Renal pelvis (tissue), 12 donors: ENCODE data around the gene TAS2R30. TPM values are rescaled to one million over a fixed set of nuclear protein-coding genes. Genes with fewer than 3 reads are reported as not detected.

Source experiments
- DNase-seq: peaks from one replicate; pipeline ENCODE4 v3.0.0-alpha.2; 2013
- long read RNA-seq, 16 experiments: transcript quantifications; one replicate each; lab custom pipeline, GENCODE V29; 2026
- polyA plus RNA-seq, 3 donors: library from polyadenylated mRNA; unstranded; fragments of 120-200 nt; gene quantifications; one replicate each; pipeline ENCODE4 v1.2.1, GENCODE V29; 2013; ENCODE audit not compliant: insufficient read length in 3 of 3

TAS2R30 gene, protein sequence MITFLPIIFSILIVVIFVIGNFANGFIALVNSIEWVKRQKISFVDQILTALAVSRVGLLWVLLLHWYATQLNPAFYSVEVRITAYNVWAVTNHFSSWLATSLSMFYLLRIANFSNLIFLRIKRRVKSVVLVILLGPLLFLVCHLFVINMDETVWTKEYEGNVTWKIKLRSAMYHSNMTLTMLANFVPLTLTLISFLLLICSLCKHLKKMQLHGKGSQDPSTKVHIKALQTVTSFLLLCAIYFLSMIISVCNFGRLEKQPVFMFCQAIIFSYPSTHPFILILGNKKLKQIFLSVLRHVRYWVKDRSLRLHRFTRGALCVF
- polyA plus RNA-seq: under 1 TPM; 0.16 to 0.22 (median 0.22) TPM
- long read RNA-seq, donor 1: 0 reads
- long read RNA-seq, donor 2: 0 reads
- long read RNA-seq, donor 3: 0 reads
- long read RNA-seq, donor 4: 0 reads
- long read RNA-seq, donor 5: 0 reads
- long read RNA-seq, donor 6: 0 reads
- long read RNA-seq, donor 7: 0 reads
- long read RNA-seq, donor 8: 0 reads
- long read RNA-seq, donor 9: 0 reads
- long read RNA-seq, donor 10: 0 reads
- long read RNA-seq, donor 11: 0 reads
- long read RNA-seq, donor 12: 0 reads
- long read RNA-seq, donor 13: 0 reads
- long read RNA-seq, donor 14: 0 reads
- long read RNA-seq, donor 15: 0 reads
- long read RNA-seq, donor 16: 0 reads

DNA sequence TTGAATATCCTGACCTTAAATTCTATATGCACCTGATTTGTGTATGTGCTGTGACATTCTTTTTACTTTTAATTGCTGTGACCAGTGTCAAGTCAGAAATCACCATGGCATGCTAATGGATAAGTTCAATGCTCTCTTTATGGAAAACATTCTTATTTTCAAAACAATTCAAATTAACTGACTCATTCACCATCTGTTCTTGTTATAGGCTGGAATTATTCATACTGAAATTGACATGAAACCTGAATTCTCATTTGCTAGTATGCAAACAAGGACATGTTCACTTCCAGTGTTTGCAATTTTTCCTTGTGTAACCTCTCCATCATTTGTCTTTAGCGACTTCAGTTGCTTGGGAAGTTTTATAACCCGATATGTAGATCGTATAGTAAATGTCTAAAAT lies at the start of gene TAS2R30:
Gene TAS2R30 (minus strand): TSS at position 340 of the 400 bp plus-strand sequence. CDS start 400 bp downstream, outside the sequence.
- DNase-seq: no peak

DNA sequence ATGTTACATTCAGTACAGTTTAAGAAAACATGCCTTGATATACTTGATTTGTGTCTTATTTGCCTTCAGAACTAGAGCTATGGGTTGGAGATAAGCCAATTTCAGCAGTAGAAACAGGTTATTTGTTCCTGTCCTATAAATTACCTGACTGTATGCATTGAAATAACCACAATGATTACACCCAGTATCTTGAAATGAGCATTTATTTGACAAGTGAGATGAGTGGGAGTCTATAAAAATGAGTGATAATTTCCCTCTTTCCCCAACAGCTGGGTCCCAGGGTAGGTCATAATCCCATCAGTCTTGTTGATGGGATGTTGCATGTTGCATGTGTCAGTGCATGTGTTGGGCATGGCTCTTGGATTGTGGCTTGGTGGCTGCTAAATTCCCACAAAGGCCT lies 48.6 kb upstream of the TAS2R30 start:
- no peak for DNase-seq

DNA sequence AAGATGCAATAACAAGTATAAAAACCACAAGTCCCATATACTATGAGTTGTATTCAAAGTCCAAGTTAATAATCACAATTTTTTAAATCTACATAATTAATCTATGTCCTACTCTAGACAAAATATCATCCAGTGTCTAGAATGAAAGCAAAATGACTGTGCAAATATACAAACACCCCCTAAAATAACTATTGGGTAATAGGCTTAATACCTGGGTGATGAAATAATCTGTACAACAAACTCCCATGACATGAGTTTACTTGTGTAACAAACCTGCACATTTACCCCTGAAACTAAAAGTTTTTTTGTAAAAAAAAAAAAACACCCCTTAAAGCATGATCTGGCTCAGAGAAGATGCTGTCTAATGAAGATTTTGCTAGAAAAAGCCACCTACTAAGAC lies 48.1 kb upstream of the TAS2R30 start:
- DNase-seq: no peak

DNA sequence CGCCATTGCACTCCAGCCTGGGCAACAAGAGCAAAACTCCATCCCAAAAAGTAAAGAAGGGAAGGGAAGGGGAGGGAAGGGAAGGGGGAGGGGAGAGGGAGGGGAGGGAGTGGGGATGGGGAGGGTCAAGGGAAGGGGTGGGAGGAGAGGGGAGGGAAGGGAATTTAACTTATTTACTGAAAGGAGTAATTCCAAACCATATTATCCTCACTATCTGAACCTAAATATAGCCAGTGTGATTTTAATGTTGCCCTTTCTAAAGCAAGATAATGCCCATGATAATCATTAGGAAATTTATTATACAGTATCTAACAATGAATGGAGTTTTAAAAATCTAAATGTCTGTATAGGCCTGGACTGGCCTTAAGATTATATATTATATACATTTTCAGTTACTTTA lies 43.8 kb upstream of the TAS2R30 start:
- no peak for DNase-seq

DNA sequence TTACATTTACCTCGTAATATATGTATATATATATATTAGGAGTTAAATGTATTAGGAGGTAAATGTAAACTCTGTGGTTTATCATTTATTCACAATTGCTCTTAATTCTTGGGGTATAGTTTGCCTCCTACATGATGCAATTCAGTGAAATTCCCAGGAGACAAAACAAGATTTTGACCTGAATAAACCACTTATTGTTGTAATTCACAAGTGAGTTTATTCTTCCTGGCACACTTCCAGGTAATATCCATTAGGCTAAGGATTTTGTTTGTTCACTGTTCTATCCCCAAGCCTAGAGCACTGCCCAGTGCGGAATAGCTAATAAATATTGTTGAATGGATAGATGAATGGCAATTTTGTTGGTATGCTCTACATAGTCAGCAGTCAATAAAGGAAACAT lies 39.6 kb upstream of the TAS2R30 start:
- no peak for DNase-seq

DNA sequence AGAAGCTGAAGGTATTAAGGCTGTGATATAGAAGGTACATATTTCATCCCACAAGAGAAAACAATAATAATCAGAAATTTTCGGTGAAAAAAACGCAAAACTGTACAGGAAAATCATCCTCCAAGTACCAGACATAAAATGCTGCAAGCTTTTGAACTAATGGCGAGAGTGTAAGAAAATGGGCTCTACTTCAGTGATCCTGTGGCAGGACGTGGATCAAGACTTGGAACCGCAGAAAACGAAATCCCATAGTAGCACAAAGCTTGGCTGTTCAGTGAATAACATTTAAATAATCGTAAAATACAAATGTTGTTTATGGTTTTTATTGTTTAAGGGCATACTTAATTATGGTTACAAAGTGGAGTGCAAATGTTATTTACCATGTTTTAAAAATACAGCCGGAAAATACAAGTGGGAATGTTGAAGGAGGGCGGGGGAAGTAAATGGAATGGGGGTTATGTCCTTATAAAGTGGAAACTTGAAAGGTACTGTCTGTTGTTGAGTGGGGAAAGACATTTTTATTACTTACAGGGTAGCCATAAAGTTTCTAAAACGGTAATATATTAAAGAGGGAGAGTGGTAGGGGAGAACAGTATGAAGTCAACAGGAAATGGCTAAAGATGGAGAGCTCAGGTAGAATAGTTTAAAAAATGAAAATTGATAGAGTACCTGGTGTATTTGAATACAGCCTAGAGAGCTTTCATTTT lies 37.7 kb upstream of the TAS2R30 start:
- peak; percentile 38 for DNase-seq

DNA sequence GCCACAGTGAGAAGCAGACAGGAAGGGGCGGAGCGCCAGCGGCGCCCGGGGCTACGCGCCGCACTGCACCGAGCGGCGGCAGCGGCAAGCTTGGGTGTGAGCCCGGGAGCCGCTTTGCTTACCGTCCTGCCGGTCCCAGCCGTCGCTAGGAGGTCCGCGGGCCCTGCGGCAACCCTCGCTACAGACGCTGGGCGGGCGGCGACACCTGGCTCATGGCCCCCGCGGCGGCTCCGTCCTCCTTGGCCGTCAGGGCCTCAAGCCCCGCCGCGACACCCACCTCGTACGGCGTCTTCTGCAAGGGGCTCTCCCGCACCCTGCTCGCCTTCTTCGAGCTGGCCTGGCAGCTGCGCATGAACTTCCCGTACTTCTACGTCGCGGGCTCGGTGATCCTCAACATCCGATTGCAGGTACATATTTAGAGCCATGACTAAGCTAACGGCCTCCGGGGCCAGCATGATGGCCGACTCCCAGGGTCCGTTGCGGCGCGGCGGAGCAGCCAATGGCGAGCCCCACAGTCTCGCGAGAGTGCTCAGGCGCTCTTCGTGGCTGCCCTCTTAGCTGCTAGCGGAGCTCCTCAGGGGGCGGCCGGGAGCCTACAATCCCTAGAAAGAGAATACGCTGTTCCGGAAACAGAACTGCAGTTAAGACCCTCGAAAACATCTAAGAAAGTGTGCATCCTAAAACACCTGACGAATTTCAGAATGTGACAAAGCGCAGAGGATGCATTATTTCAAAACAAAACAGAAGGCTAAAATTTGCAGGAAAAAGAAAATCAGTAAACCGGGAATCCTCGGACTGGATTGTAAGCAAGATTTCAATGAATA lies 36.9 kb upstream of the TAS2R30 start, which contains the start of gene SMIM10L1:
Gene SMIM10L1 (plus strand): TSS at position 50 of the 824 bp plus-strand sequence. CDS start 163 bp downstream, at position 213.
- DNase-seq: peak; percentile 95

DNA sequence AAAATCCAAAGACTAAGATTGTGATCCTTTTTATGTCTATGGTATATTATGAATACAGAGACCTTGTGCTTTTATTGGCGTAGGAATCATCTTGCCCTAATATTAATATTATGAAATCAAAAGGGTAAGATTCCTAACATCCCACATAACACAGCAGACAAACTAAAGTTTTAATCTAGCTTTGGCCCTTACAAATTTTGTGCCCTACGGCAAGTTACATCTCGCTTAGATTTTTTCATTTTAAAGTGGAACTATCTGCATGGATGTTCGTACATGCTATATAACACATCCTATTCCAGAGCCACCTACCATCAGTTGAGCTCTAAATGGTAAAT lies 36.3 kb upstream of the TAS2R30 start:
- no peak for DNase-seq

DNA sequence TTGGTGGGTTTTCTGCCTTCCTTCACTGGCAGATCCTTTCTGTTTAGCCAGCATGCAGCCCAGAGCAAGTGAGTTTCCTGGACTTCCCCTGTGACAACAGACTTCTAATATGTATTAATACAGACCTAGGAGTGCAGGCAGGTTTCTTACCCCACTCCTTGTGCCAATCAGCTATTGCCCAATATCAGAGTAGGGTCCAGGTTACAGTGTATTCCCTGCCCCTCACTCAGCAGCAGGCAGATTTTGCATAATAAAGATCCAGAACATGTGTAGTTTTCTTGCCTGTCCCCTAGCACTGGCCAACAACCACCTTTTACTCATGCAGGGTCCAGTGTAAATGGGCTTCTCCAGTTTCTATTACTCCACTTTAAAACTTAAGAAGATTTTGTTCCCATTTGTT lies 31.9 kb upstream of the TAS2R30 start:
- no peak for DNase-seq

DNA sequence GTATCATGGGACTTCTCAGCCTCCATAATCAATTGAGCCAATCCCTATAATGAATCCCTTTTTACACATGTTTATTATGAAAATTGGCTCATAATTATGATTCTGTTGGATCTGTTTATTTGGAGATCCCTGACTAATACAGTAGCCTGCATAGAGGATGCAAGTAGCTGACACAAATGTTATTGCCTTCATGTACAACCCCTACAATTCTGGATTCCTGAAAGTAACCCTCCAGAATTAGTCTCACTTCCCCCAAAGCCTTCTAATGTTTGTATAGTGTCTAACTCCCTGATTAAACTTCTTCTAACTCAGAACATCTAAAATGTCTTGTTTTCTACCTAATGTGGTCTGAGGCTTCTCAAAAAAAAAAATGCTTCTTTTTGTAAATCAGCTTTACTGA lies 29.9 kb upstream of the TAS2R30 start:
- DNase-seq: no peak

DNA sequence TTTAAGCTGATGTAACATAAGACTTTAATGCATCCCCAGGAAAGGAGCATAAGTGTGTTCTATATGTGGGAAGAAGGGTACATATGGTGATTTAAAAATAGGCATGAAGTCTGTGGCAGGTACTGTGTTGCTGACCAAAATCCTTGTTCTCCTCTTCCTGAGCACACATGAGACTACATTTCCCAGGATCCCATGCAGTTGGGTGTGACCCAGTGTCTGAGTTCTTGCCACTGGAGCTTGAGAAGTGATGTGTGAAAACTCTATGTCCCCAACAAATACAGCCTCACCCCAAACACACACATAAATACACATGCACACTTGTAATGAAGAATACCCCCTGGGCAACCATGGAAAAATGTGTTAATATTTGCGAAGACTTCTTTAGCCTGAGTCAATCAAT lies 28.1 kb upstream of the TAS2R30 start:
- DNase-seq: no peak

DNA sequence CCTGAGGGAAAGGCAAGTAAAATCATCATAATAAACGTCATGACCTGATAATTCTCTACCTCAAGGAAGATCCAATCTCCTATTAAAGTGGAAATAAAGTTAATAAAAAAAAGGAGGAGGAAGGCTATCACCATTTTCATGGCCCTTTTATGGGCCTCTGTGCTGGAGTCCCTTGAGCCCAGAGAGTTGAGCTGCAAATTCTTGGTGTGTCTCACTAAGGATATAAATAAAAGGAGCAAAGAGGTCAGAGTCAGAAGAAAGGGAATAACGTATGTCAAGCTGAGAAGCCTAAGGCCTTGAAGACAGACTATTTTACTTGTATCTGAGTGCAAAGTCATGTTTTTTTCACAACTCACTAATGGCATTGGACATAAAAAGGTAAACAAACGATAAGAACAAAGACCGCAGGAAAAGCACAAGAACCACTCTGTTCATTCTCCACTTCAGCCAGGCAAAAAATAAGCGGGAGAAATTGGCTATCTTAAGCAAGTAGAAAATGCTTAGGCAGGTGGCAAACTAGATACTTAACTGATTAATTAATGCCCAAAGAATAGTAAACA lies 24.5 kb upstream of the TAS2R30 start:
- no peak for DNase-seq

DNA sequence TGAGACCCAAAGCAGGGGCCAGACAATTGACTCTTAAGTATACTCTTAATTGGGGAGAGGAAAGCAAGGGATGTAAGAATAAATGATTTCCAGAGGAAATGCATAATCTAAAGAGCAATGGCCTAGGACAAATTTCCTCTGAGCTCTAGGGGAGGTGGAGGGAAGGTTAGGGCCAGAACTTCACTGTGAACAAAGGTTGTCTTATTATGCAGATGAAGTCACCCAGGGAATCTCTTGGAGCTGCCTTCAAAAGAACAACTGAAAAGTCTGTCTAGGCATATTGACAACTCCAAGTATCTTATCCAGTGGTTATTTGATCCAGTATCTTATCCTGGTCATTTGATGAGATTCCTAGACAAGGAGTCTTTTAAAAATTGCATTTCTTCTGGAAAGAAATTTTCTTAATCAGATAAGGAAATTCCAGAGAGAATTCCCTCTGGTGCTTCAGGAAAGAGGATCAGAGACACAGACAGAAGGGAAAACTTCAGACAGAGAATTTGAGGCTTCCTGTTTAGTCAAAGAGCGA lies 20.0 kb upstream of the TAS2R30 start:
- DNase-seq: no peak

DNA sequence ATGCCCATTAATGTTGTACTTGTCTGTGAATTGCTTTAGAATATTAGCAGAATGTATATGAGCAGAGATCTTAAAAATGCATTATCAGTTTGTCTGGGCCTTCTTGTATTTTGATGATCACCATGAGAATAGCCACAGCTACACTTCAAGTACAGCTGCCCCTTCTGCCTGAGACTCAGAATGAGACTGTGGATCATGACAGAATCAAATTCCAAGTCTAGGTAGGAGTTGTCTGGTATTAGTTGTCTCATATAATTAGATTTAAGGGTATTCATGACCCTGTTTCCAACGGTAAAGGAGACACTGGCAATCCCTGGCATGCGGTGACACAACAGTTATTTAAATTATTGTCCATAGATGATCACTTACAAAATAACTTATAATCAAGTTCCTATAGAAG lies 18.3 kb upstream of the TAS2R30 start:
- no peak for DNase-seq

DNA sequence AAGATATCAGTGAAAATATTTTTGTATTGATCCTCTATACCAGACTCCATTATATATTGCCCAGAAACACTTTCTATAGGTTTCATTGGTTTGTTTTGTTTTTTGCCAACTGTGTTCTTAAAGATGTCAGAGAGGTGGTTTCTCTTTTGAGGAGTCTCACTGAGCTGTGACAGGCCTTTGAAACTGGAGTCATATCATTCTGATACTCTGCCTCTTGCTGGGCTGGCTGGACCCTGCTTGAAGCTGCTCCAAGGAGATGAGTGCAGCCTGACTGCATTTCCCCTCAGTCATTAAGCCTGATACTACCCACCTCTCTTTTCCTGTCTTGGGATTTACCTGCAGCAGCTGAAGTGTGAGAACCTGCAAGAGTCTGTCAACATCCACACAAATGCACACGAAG lies 16.4 kb upstream of the TAS2R30 start:
- no peak for DNase-seq

DNA sequence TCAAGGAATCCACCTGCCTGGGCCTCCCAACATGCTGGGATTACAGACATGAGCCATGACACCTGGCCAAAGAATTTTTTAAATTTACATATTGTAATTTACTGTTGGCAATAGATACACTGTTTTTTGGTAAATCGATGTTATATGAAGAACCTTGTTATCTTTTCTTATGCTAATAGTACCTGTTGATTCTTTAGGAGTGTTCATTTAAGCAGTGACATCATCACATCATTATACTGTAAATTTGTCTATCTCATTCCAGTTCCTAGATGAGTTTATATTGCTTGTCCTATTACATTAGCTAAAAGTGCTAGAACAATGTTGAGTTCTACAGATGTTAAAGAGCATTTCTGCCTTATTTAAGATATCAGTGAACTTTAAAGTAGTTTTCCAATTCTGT lies 13.0 kb upstream of the TAS2R30 start:
- no peak for DNase-seq

DNA sequence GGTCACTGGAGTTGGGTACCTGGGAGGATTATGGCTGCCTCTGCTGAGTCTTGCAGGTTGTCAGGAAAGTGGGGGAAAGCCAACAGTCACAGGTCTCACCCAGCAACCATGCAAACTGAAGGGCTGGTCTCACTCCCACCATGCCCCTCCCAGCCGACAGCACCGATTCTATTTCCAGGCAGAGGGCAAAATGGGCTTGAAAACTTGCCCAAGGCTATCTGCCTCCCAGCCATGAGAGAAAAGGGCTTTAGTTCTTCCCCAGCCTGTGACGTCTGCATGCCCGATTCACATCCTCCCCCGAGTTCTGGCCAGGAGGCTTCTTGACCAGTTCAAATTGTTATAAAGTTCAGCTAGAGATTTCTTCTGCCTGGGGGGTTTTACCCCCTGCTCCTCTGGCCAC lies 9.9 kb upstream of the TAS2R30 start:
- DNase-seq: no peak

DNA sequence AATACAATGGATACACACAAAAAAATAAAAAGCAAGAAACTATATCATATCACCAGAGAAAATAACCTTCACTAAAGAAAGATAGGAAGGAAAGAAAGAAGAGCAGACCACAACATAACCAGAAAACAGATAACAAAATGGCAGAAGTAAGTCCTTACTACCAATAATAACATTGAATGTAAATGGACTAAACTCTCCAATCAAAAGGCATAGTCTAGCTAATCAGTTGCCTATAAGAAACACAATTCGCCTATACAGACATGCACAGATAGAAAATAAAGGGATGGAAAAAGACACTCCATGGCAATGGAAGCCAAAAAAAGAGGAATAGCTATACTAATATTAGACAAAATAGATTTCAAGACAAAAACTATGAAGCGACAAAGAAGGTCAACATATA lies 8.9 kb upstream of the TAS2R30 start:
- no peak for DNase-seq

DNA sequence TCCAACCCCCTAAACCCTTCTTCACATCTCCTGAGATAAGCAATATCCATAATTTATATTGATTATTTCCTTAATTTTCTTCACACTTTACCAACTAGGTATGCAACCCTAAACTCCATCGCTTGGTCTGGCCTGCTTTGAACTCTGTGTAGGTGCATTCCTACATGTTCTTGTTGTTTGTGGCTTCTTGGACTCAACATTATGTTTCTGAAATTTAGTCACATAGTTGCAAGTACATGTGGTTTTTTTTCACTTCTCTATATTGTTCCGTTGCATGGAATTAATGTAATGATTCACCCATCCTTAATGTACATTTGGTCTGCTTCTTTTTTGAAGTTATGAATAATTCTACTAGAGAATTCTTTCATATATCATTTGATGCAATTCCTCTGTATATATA lies 1.6 kb upstream of the TAS2R30 start:
- DNase-seq: no peak

DNA sequence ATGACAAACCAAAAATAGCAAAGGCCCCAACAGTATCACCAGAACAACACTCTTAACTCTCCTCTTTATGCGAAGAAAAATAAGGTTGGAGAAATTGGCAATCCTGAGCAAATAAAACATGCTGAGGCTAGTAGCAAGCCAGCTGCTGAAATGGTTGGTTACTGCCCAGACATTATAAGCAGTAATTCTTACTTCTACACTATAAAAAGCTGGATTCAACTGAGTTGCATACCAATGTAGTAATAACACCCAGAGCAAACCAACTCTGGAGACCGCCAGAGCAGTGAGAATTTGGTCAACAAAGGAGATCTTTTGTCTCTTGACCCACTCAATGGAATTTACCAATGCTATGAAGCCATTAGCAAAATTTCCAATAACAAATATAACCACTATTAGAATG lies 628 bp downstream of the TAS2R30 start:
- DNase-seq: no peak

DNA sequence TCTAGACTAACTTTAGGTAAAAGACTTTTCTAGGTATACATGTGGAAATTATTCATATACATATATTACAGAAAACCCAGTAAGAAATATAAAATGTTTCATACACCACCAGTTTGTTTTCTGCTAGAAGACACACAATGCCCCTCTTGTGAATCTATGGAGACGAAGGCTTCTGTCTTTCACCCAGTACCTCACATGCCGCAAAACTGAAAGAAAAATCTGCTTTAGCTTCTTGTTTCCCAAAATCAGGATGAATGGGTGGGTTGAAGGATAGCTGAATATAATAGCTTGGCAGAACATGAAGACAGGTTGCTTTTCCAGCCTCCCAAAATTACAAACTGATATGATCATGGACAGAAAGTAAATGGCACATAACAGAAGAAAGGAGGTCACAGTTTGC lies 1.3 kb downstream of the TAS2R30 start:
- DNase-seq: no peak
